NK-92 (cell line): ENCODE results near the gene RHPN2.

Source experiments
- DNase-seq: peaks from one replicate; lab custom pipeline; 2025; ENCODE audit not compliant: unreplicated experiment; lab: John Stamatoyannopoulos, UW

RHPN2 gene

DNA sequence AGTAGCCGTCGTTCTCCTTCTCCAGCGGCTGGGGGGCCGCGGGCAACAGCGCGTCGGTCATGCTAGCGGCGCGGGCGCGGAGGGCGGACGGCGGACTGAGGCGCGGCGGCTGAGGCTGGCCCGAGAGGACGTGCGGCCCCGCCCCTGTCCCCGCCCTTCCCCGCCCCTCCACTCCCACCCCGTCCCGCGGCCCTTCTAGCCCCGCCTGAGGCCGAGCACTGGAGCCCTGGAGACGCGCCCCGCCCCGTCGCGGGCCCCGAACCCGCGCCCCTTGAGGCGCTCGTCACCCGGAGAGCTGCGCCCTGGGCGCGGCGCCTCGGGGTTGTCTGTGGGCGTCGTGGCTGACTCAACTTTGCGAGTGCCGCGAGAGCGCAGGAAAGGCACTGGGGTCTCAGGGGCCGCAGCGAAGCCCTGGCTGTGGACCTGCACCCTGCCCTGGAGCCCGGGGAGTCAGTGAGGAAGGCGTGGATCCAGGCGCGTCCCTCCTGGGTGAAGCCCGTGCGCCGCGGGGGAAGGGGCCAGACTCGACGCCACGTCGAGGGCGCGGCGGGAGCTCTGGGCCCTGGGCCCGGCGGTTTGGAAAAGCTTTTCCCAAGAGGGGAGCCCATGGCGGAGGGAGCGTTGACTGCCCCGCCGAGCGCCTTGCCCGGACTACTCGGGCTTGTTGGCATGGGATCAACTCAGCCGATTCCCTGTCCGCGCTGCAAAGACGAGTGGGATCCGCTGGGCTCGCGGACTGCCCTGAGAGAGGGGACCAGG, at the start of gene RHPN2:
Gene RHPN2, minus strand, starts transcription at position 97 of the 759 bp plus-strand sequence. Its CDS starts 36 bp downstream, at position 61.
- DNase-seq = no peak

DNA sequence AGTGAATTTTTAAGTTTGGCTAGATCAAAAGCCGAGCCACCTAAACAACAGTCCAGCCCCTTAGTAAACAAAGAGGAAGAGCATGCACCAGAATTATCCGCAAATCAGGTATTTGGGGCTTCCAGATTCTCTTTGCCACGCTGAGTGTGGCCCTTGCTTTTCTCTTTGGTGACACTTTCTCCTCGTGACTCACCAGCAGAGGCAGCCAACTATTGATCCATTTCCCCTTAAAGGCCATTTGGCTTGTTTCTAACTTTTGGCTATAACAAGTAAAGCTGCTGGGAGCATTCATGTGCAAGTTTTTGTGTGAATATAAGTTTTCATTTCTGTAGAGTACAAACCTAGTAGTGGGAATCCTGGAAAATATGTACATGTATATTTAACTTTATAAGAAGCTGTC, 49.6 kb upstream of the RHPN2 start:
- no peak for DNase-seq

DNA sequence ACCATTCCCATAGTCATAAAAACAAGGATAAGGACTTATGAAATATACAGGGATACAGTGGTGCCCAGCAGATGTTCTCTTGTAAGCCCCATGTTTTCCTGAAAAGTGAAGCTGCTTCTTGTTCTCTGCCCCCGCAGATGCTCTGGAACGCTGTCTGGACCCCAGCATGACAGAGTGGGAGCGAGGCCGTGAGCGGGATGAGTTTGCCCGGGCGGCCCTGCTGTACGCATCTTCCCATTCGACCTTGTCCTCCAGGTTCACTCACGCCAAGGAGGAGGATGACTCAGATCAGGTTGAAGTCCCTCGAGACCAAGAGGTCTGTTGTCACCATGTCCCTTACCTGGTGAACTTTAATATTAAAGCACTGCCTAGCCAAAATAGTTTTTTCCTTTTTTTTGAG, 46.9 kb upstream of the RHPN2 start:
- DNase-seq = no peak

GRCh38 chr19:33110137-33110910, 45.6 kb upstream of the RHPN2 start:
- no peak for DNase-seq

DNA sequence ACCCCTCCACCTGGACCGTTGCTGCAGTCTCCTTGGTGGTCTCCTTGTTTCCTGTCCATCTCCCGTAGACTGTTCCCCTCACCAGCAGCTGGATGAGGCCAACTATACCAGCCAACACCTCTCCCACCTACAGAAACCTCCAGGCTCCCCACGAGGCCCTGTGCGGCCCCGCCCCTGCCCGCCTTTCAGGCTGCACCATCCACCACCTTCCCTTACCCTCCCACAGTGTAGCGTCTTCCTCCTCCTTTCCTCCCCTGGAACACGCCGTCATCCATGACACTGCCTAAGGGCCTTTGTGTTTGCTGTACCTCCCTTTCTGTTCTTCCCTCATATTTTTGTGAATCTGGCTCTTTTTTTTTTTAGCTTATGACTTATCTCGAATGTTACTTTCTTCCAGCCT, 43.5 kb upstream of the RHPN2 start:
- no peak for DNase-seq

DNA sequence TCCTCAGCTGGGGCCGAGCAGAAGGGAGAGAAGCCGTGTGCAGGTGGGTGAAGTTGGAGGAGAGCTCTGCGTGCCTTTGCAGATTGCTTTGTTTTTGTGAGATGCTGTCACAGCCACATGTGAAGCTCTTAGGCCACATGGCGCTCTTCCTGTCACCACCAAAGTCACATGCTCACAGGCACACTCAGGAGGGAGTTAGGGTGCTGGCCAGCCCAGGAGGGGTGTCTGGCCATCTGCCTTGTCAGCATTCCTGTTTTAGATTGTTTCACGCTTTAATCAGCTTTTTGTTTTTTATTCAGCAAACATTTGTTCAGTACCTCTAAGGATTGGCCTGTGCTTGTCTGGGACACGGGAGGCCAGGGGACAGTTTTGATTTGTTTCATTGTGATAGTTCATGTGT, 38.2 kb upstream of the RHPN2 start:
- DNase-seq = no peak

GRCh38 chr19:33100894-33101644, 36.4 kb upstream of the RHPN2 start:
- DNase-seq = no peak

- no peak for DNase-seq
These were observed 33.4 kb upstream of the RHPN2 start for GRCh38 chr19:33098055-33098534.

GRCh38 chr19:33096005-33096404, 31.3 kb upstream of the RHPN2 start:
- no peak for DNase-seq

GRCh38 chr19:33094436-33095067, 29.9 kb upstream of the RHPN2 start:
- DNase-seq = no peak

- DNase-seq = no peak
These were observed 28.9 kb upstream of the RHPN2 start for GRCh38 chr19:33093420-33094210.

- DNase-seq = no peak
These were observed 25.5 kb upstream of the RHPN2 start for GRCh38 chr19:33090179-33090578.

DNA sequence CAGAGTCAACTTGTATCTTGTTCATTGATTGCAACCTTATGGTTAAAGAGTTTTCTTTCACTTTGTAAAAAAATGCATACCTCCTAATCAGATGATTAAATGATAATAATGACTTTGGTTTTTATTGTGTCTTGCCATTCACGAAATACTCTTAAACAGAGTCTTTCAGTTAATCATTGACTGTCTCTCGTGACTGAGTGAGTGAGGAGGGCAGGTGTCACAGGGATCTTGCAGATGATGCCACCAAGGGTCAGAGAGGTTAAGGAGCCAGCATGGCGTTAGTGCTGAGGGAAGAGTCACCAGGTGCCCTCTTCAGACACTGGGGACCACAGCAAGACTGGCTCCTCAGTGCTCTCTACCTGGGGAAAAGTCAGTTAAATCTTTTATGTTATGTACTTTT, 24.3 kb upstream of the RHPN2 start:
- no peak for DNase-seq

- no peak for DNase-seq
These were observed 22.3 kb upstream of the RHPN2 start for GRCh38 chr19:33086955-33087354.

- DNase-seq = no peak
These were observed 21.0 kb upstream of the RHPN2 start for GRCh38 chr19:33085570-33086128.

- no peak for DNase-seq
These were observed 16.3 kb upstream of the RHPN2 start, which contains the start of gene GPATCH1 for GRCh38 chr19:33080761-33081681. GPATCH1 (plus strand) TSS chr19:33081181; CDS start chr19:33081194, 13 bp downstream.

DNA sequence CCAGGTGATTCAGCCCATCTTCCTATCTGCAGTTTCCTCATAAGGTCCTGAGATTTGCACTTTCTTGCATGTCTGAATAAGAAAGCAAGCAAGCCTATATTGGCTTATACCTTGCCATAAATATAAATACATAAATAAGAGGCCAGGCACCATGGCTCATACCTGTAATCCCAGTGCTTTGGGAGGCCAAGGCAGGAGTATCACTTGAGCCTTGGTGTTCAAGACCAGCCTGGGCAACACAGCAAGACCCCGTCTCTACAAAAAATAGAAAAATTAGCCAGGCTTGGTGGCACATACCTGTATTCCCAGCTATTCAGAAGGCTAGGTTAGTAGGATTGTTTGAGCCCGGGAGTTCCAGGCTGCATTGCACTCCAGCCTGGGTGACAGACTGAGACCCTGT, 10.8 kb upstream of the RHPN2 start:
- no peak for DNase-seq

GRCh38 chr19:33071887-33072286, 7.2 kb upstream of the RHPN2 start:
- DNase-seq = no peak

- DNase-seq = no peak
These were observed 2.4 kb upstream of the RHPN2 start for GRCh38 chr19:33067121-33067520.
